DND-41 (cell line): ENCODE data around the gene PGA3.

Experiments
- ATAC-seq: fragments of 200-7000 bp; cut with Tn5 transposase; 3 replicates; pipeline ENCODE4 v1.9.1; 2021; ENCODE audit warnings: low read depth; ENCODE audit not compliant: insufficient read depth
- DNase-seq: peaks from one replicate; pipeline ENCODE4 v3.0.0-alpha.2; 2020
- H2AFZ ChIP-seq: 2 replicates; pipeline ENCODE4 v1.6.0; 2012; ENCODE audit warnings: low read depth, low read length
- H3K27ac ChIP-seq: 2 replicates; pipeline ENCODE4 v1.5.1; 2012; ENCODE audit warnings: low read length, inconsistent platforms
- H3K27me3 ChIP-seq: fragments of 200-600 bp; sonication (generic); 2 replicates; pipeline ENCODE4 v1.6.0; 2012; ENCODE audit warnings: low read length, mild to moderate bottlenecking, inconsistent platforms; ENCODE audit not compliant: insufficient read depth, poor library complexity
- H3K36me3 ChIP-seq: 2 replicates; pipeline ENCODE4 v1.5.1; 2012; ENCODE audit warnings: low read length, inconsistent platforms; ENCODE audit not compliant: insufficient read depth
- H3K4me1 ChIP-seq: 2 replicates; pipeline ENCODE4 v1.5.1; 2012; ENCODE audit warnings: mild to moderate bottlenecking, low read length; ENCODE audit not compliant: insufficient read depth
- H3K4me2 ChIP-seq: 2 replicates; pipeline ENCODE4 v1.6.0; 2012; ENCODE audit warnings: mild to moderate bottlenecking, moderate library complexity, low read length, inconsistent platforms; ENCODE audit not compliant: insufficient read depth
- H3K4me3 ChIP-seq, 2 experiments: fragments of 200-600 bp in 1 of 2; shearing (Covaris generic) in 1 of 2; 2 replicates each; pipeline ENCODE4 v1.5.1; 2012 to 2016; ENCODE audit warnings: inconsistent platforms in 2 of 2, low read length in 2 of 2, mild to moderate bottlenecking in 2 of 2, low read depth in 1 of 2, moderate library complexity in 1 of 2
- H3K79me2 ChIP-seq: 2 replicates; pipeline ENCODE4 v1.6.0; 2012; ENCODE audit warnings: low read length, inconsistent platforms; ENCODE audit not compliant: insufficient read depth
- H3K9ac ChIP-seq: 2 replicates; pipeline ENCODE4 v1.6.0; 2012; ENCODE audit warnings: low read depth, mild to moderate bottlenecking, inconsistent platforms, low read length, moderate library complexity
- H3K9me3 ChIP-seq: 2 replicates; pipeline ENCODE4 v1.5.1; 2012; ENCODE audit warnings: low read length, moderate library complexity, mild to moderate bottlenecking, inconsistent platforms; ENCODE audit not compliant: insufficient read depth, severe bottlenecking
- H4K20me1 ChIP-seq: 2 replicates; pipeline ENCODE4 v1.6.0; 2012; ENCODE audit warnings: low read length; ENCODE audit not compliant: insufficient read depth
- EZH2 ChIP-seq: IDR thresholded peaks from 3 replicates; pipeline ENCODE4 v1.6.1; 2012; ENCODE audit warnings: borderline replicate concordance, low read depth, mild to moderate bottlenecking, moderate library complexity, low read length, inconsistent platforms; ENCODE audit not compliant: severe bottlenecking
- TF ChIP-seq, protein P1 (sequence below): IDR thresholded peaks from 2 replicates; pipeline ENCODE4 v1.5.1; 2012; ENCODE audit warnings: borderline replicate concordance, low read length, moderate library complexity, mild to moderate bottlenecking; ENCODE audit not compliant: poor library complexity, severe bottlenecking; ENCODE audit errors: extremely low read depth

Gene PGA3

DNA sequence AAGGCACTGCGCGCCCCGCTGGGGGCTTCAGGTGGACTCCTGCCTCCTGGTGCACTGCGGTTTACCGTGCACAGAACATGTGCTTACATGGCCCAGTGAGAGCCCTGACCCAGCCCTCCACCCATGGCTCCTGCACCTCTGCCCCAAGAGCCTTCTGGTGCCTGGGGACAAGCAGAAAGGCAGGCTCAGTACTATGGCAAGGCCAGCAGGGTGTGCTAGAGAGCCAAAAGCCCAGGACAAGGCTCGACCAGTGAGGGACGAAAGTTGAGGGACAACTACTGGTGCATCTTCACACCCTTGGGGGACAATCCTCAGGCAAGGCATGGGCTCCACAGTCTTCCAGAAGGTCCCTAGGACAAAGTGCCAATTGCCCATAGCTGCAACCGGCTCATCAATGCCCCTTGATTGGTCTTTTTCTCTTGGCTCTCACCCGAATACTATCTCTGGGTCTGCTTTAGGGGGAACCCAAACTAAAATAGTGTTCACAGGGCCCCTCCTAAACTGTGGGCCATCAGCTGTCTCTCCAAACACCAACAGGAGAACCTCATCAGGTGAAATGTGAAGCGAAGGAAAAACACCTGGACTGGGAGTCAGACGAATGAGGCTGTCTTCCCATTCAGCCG lies 51.2 kb downstream of the PGA3 start:
- ATAC-seq (peak; percentile 96), DNase-seq (peak; percentile 63)
- no peak overlapping the region for H3K4me2 ChIP-seq
- H2AFZ ChIP-seq: no peak overlapping the region
- TF ChIP-seq, protein P1, sequence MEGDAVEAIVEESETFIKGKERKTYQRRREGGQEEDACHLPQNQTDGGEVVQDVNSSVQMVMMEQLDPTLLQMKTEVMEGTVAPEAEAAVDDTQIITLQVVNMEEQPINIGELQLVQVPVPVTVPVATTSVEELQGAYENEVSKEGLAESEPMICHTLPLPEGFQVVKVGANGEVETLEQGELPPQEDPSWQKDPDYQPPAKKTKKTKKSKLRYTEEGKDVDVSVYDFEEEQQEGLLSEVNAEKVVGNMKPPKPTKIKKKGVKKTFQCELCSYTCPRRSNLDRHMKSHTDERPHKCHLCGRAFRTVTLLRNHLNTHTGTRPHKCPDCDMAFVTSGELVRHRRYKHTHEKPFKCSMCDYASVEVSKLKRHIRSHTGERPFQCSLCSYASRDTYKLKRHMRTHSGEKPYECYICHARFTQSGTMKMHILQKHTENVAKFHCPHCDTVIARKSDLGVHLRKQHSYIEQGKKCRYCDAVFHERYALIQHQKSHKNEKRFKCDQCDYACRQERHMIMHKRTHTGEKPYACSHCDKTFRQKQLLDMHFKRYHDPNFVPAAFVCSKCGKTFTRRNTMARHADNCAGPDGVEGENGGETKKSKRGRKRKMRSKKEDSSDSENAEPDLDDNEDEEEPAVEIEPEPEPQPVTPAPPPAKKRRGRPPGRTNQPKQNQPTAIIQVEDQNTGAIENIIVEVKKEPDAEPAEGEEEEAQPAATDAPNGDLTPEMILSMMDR: peak; percentile 90
- TF ChIP-seq EZH2: no peak
- no peaks in the 10 kb centered on the region for H4K20me1 ChIP-seq
- no peaks in the 10 kb centered on the region for H3K36me3 ChIP-seq
- H3K4me3 ChIP-seq: no peak overlapping the region
- no peak overlapping the region for H3K9ac ChIP-seq
- H3K79me2 ChIP-seq: no peaks in the 10 kb centered on the region
- no peaks in the 10 kb centered on the region for H3K27me3 ChIP-seq
- no peaks in the 10 kb centered on the region for H3K4me1 ChIP-seq
- H3K27ac ChIP-seq: no peak overlapping the region
- H3K9me3 ChIP-seq: no peaks in the 10 kb centered on the region

- DNase-seq (no peak), ATAC-seq (no peak)
- Histone ChIP-seq H3K4me3 (no peak overlapping the region), H3K27ac (no peak overlapping the region), H3K36me3 (no peaks in the 10 kb centered on the region), H3K79me2 (no peaks in the 10 kb centered on the region), H3K9ac (no peak overlapping the region), H2AFZ (no peak overlapping the region), H4K20me1 (no peaks in the 10 kb centered on the region), H3K4me2 (no peak overlapping the region), H3K4me1 (no peaks in the 10 kb centered on the region), H3K9me3 (no peaks in the 10 kb centered on the region), H3K27me3 (no peaks in the 10 kb centered on the region)
- TF ChIP-seq, protein P1: no peak
Measured at GRCh38 chr11:61256710-61257482, 53.6 kb downstream of the PGA3 start.

- no peak overlapping the region for H3K9ac ChIP-seq
- no peaks in the 10 kb centered on the region for H3K27me3 ChIP-seq
- no peak overlapping the region for H3K4me2 ChIP-seq
- H4K20me1 ChIP-seq: no peaks in the 10 kb centered on the region
- H3K27ac ChIP-seq: no peak overlapping the region
- H3K36me3 ChIP-seq: no peaks in the 10 kb centered on the region
- H3K4me3 ChIP-seq: no peak overlapping the region
- H3K79me2 ChIP-seq: no peaks in the 10 kb centered on the region
- TF ChIP-seq, protein P1: no peak
- no peak for TF ChIP-seq EZH2
- H2AFZ ChIP-seq: no peak overlapping the region
- DNase-seq: no peak
- H3K9me3 ChIP-seq: no peaks in the 10 kb centered on the region
- ATAC-seq: no peak
- no peaks in the 10 kb centered on the region for H3K4me1 ChIP-seq
Measured at GRCh38 chr11:61258546-61258945, 55.2 kb downstream of the PGA3 start.
